Stomach (tissue), 9 donors: Measurements from ENCODE around the gene FMN2. TPM values are rescaled to one million over a fixed set of nuclear protein-coding genes. Genes with fewer than 3 reads are reported as not detected.

Experiments used
- DNase-seq, 2 donors: peaks; one replicate each; pipeline versions ENCODE4 v3.0.0 to v3.0.0-alpha.2; 2013 to 2019
- H3K27ac ChIP-seq, 5 donors: fragments of 200-600 bp in 4 of 5; sonication (generic) in 4 of 5; one replicate each; pipeline ENCODE4 v1.5.1; 2013 to 2019; ENCODE audit warnings: mild to moderate bottlenecking in 1 of 5, moderate library complexity in 1 of 5
- H3K27me3 ChIP-seq, 3 donors: fragments of 200-600 bp; sonication (generic); one replicate each; pipeline ENCODE4 v1.5.1; 2017 to 2019; ENCODE audit warnings: mixed run types in 1 of 3
- H3K36me3 ChIP-seq, 4 donors: fragments of 200-600 bp; sonication (generic); 1 replicate in 3 of 4; 2 replicates in 1 of 4; pipeline ENCODE4 v1.5.1; 2016 to 2019
- H3K4me1 ChIP-seq, 4 donors: fragments of 200-600 bp; sonication (generic); one replicate each; pipeline ENCODE4 v1.5.1; 2016 to 2019
- H3K4me3 ChIP-seq, 4 donors: fragments of 200-600 bp; sonication (generic) in 3 of 4; one replicate each; pipeline ENCODE4 v1.5.1; 2016 to 2019; ENCODE audit warnings: mild to moderate bottlenecking in 1 of 4
- H3K9me3 ChIP-seq, 4 donors: fragments of 200-600 bp; sonication (generic); one replicate each; pipeline ENCODE4 v1.5.1; 2016 to 2019
- CTCF ChIP-seq, 7 experiments: fragments of 450-650 bp in 4 of 7; fragments of 200-600 bp in 3 of 7; sonication (generic) in 3 of 7; IDR thresholded peaks; one replicate each; pipeline ENCODE4 v1.5.1; 2016 to 2019; ENCODE audit warnings: antibody characterized with exemption in 7 of 7, control low read depth in 2 of 7, mild to moderate bottlenecking in 1 of 7
- EP300 ChIP-seq: sonication (generic); formaldehyde crosslinking; IDR thresholded peaks from one replicate; pipeline ENCODE4 v1.6.1; 2017; ENCODE audit warnings: antibody characterized with exemption
- POLR2A ChIP-seq, 4 donors: fragments of 450-650 bp; IDR thresholded peaks; one replicate each; pipeline ENCODE4 v1.6.1; 2016; ENCODE audit warnings: antibody characterized with exemption in 4 of 4, control low read depth in 2 of 4, mild to moderate bottlenecking in 1 of 4, moderate library complexity in 1 of 4
- POLR2AphosphoS5 ChIP-seq, 3 donors: sonication (generic); formaldehyde crosslinking; IDR thresholded peaks; one replicate each; pipeline ENCODE4 v1.6.1; 2016; ENCODE audit warnings: antibody characterized with exemption in 3 of 3
- WGBS, 5 donors: extraction: QIAGEN DNeasy Blood & Tissue Kit in 3 of 5; methylation state at CpG; one replicate each; pipeline versions ENCODE4 v1.1.5 to v1.1.7; 2013 to 2018; 5-methylcytosine and 5-hydroxymethylcytosine counted together
- intact Hi-C: fragments of 100-400 bp; cut with DNase I; formaldehyde crosslinking; loops from one replicate; pipeline ENCODE4 v1.15.1; 2023; ENCODE audit warnings: low total_unique reads
- polyA plus RNA-seq, 3 donors: library from polyadenylated mRNA; stranded (reverse); fragments of 200-250 nt; gene quantifications; one replicate each; pipeline ENCODE4 v1.2.3, GENCODE V29; 2013
- total RNA-seq, 5 donors: library from RNA; depleted of rRNA; stranded (reverse); fragments of >200 nt; gene quantifications; one replicate each; pipeline versions ENCODE4 v1.1.0 to v1.2.3, GENCODE V29; 2014 to 2016
- donor health status: healthy with polysubstance abuse.
- donor health status: Bipolar disorder and iron deficiency.
- donor health status: healthy.

The FMN2 gene
- total and polyA plus RNA-seq, 8 donors: 0.61 to 3.3 (median 0.87) TPM; not detected in 2

GRCh38 chr1:240293706-240294105, 202.0 kb downstream of the FMN2 start:
- H3K27ac ChIP-seq: no peak overlapping the region
- intact Hi-C loops: no loop called here
- no peak overlapping the region for H3K4me3 ChIP-seq
- H3K36me3 ChIP-seq: no peaks in the 10 kb centered on the region
- TF ChIP-seq POLR2A (IDR thresholded peaks at IDR 0.05): no peak
- TF ChIP-seq EP300: no peak
- no peak for TF ChIP-seq POLR2AphosphoS5 (IDR thresholded peaks at IDR 0.05)
- TF ChIP-seq CTCF (IDR thresholded peaks at IDR 0.05): no peak
- no peaks in the 10 kb centered on the region for H3K4me1 ChIP-seq
- H3K27me3 ChIP-seq: no peaks in the 10 kb centered on the region
- DNase-seq: no peak
- no peaks in the 10 kb centered on the region for H3K9me3 ChIP-seq
- WGBS, 5 donors: 5 to 23% (median 16%) methylated on average over 2 of the region's 2 CpGs

DNA sequence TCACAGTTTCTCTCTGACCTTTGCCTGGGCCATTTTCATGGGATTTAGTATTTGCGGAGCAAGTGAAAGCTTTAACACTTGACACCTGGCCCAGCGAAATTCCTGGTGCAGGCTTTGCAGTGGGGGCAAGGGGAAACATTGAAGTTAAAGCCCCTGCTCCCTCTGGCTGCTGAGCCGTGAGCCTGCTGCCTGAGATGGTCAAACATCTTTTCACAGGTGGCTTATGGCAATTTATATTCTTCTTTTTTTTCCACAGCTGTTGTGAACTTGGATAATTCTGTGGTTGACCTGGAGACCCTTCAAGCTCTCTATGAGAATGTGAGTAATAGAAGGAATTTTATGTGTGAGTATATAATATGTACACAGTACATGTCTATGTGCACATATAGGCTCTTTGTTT, 202.9 kb downstream of the FMN2 start:
- no peak overlapping the region for H3K27ac ChIP-seq
- H3K4me3 ChIP-seq: no peak overlapping the region
- intact Hi-C loops: no loop called here
- H3K9me3 ChIP-seq: no peaks in the 10 kb centered on the region
- no peaks in the 10 kb centered on the region for H3K36me3 ChIP-seq
- H3K4me1 ChIP-seq: no peaks in the 10 kb centered on the region
- no peak for DNase-seq
- TF ChIP-seq POLR2A (IDR thresholded peaks at IDR 0.05) (no peak), CTCF (IDR thresholded peaks at IDR 0.05) (no peak), POLR2AphosphoS5 (IDR thresholded peaks at IDR 0.05) (no peak), EP300 (no peak)
- WGBS, 5 donors: 33 to 62% (median 51%) methylated on average over 3 of the region's 3 CpGs
- H3K27me3 ChIP-seq: no peaks in the 10 kb centered on the region

DNA sequence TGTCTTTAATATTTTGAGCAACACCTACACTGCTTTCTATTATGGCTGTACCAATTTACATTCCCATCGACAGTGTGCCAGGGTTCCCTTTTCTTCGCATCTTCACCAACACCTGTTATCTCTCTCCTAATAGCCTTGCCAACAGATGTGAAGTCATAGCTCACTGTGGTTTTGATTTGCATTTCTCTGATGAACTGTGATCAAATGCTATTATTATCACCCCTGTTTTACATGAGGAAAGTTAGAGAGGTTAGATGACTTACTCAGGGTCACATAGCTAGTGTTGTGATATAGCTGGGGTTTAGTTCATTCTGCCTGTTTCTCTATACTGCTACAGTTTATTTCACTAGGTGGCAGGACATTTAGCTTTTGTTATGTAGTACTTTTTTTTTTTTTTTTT, 204.1 kb downstream of the FMN2 start:
- Histone ChIP-seq H3K27me3 (no peaks in the 10 kb centered on the region), H3K36me3 (no peaks in the 10 kb centered on the region), H3K9me3 (no peaks in the 10 kb centered on the region), H3K4me3 (no peak overlapping the region), H3K27ac (no peak overlapping the region), H3K4me1 (no peaks in the 10 kb centered on the region)
- intact Hi-C loops: no loop called here
- 67 to 98% (median 92%) methylated on average over 2 of the region's 2 CpGs for WGBS, 5 donors
- DNase-seq: no peak
- TF ChIP-seq CTCF (IDR thresholded peaks at IDR 0.05): no peak
- TF ChIP-seq EP300: no peak
- no peak for TF ChIP-seq POLR2A (IDR thresholded peaks at IDR 0.05)
- TF ChIP-seq POLR2AphosphoS5 (IDR thresholded peaks at IDR 0.05): no peak

DNA sequence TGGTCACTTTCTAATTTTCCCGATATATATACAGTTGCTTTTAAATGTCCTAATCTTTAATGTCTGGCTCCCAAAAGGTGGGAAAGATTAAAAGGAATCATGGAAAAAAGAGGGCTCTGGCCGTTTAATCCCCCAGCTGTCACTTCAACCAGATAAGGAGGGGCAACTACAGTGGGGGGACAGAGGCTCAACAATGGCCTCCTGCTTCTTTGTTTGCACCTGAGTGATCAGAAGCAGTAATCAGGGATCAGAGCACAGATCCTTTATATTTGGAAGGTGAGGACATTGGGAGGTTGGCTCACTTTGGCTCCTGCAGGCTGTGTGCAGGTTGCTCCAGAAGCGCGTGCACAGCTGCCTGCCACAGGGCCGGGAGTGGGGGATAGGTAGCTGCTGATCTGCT, 212.8 kb downstream of the FMN2 start:
- H3K9me3 ChIP-seq: peaks cover 0 to 7% (median 3%) of the 10 kb centered on the region in 4 donors
- no peak for TF ChIP-seq EP300
- TF ChIP-seq POLR2AphosphoS5 (IDR thresholded peaks at IDR 0.05): no peak
- TF ChIP-seq POLR2A (IDR thresholded peaks at IDR 0.05): no peak
- no peak for TF ChIP-seq CTCF (IDR thresholded peaks at IDR 0.05)
- no peaks in the 10 kb centered on the region for H3K27me3 ChIP-seq
- peaks cover 0 to 5% (median 3%) of the 10 kb centered on the region in 4 donors for H3K4me1 ChIP-seq
- no peak overlapping the region for H3K4me3 ChIP-seq
- no peak overlapping the region for H3K27ac ChIP-seq
- 78 to 84% (median 80%) methylated on average over 5 of the region's 5 CpGs for WGBS, 5 donors
- no peaks in the 10 kb centered on the region for H3K36me3 ChIP-seq
- DNase-seq: no peak
- intact Hi-C loops: no loop called here
